K562 (cell line): ENCODE results near the gene BSDC1. TPM values are rescaled to one million over a fixed set of nuclear protein-coding genes. Genes with fewer than 3 reads are reported as not detected.

ENCODE experiments used
- DMBX1 ChIP-seq: fragments of 250-450 bp; sonication (Bioruptor Pico); IDR thresholded peaks from 2 replicates; pipeline ENCODE4 v1.8.0; 2022; ENCODE audit warnings: inconsistent platforms, mild to moderate bottlenecking, moderate library complexity, borderline replicate concordance
- MCM7 ChIP-seq, 2 experiments: fragments of 450-650 bp; IDR thresholded peaks; 2 replicates each; pipeline ENCODE4 v1.6.1; 2016 to 2018
- PTBP1 ChIP-seq: fragments of 200-400 bp; formaldehyde crosslinking; IDR thresholded peaks from 2 replicates; pipeline ENCODE4 v1.6.1; 2017; ENCODE audit warnings: low read depth, low read length
- SMAD2 ChIP-seq: fragments of 150-350 bp; IDR thresholded peaks from 2 replicates; pipeline ENCODE4 v1.6.1; 2014; ENCODE audit warnings: low read depth, mild to moderate bottlenecking, low read length
- SREBF2 ChIP-seq: sonication (generic); formaldehyde crosslinking; IDR thresholded peaks from 2 replicates; pipeline ENCODE4 v1.4.0; 2020; ENCODE audit warnings: mild to moderate bottlenecking, missing genetic modification reagents
- VEZF1 ChIP-seq: fragments of 200-800 bp; sonication (Bioruptor generic); IDR thresholded peaks from 2 replicates; pipeline ENCODE4 v1.6.1; 2017; ENCODE audit warnings: missing genetic modification characterization, missing compliant biosample characterization
- ZSCAN32 ChIP-seq: fragments of 450-650 bp; formaldehyde crosslinking; IDR thresholded peaks from 2 replicates; pipeline ENCODE4 v1.4.0; 2020; ENCODE audit warnings: mild to moderate bottlenecking, moderate library complexity
- polyA plus RNA-seq, 8 experiments: library from polyadenylated mRNA; depleted of rRNA in 4 of 8; stranded (reverse) in 5 of 8; unstranded in 3 of 8; fragments of >200 nt; fragmentation: Nextera tagmentation in 2 of 8; fragmentation: Illumina TruSeq in 1 of 8; extraction: Ambion mirVana in 2 of 8; extraction: Trizol in 1 of 8; gene quantifications; 2 replicates each; pipeline versions ENCODE4 v1.2.1 to v1.2.3, GENCODE V29; 2011 to 2014; ENCODE audit warnings: inconsistent platforms in 1 of 8, missing spikeins in 1 of 8
- total RNA-seq, 7 experiments: library from RNA; depleted of rRNA in 6 of 7; stranded (reverse); fragments of >200 nt in 6 of 7; fragmentation: Illumina TruSeq in 2 of 7; extraction: Trizol in 2 of 7; gene quantifications; 2 replicates each; pipeline versions ENCODE4 v1.2.1 to v1.2.3, GENCODE V29; 2011 to 2021; ENCODE audit warnings: low replicate concordance in 1 of 7
- TF ChIP-seq, protein P1 (sequence below): fragments of 450-650 bp; IDR thresholded peaks from 2 replicates; pipeline ENCODE4 v1.6.1; 2016; ENCODE audit warnings: mild to moderate bottlenecking, moderate library complexity

Gene BSDC1
- total and polyA plus RNA-seq, 9 of the 15 experiments (the other 6 are each of a cell fraction or from before 2014, with no cell fraction given) = 10.2 to 96.8 (median 73.1) TPM

- TF ChIP-seq, protein P1, sequence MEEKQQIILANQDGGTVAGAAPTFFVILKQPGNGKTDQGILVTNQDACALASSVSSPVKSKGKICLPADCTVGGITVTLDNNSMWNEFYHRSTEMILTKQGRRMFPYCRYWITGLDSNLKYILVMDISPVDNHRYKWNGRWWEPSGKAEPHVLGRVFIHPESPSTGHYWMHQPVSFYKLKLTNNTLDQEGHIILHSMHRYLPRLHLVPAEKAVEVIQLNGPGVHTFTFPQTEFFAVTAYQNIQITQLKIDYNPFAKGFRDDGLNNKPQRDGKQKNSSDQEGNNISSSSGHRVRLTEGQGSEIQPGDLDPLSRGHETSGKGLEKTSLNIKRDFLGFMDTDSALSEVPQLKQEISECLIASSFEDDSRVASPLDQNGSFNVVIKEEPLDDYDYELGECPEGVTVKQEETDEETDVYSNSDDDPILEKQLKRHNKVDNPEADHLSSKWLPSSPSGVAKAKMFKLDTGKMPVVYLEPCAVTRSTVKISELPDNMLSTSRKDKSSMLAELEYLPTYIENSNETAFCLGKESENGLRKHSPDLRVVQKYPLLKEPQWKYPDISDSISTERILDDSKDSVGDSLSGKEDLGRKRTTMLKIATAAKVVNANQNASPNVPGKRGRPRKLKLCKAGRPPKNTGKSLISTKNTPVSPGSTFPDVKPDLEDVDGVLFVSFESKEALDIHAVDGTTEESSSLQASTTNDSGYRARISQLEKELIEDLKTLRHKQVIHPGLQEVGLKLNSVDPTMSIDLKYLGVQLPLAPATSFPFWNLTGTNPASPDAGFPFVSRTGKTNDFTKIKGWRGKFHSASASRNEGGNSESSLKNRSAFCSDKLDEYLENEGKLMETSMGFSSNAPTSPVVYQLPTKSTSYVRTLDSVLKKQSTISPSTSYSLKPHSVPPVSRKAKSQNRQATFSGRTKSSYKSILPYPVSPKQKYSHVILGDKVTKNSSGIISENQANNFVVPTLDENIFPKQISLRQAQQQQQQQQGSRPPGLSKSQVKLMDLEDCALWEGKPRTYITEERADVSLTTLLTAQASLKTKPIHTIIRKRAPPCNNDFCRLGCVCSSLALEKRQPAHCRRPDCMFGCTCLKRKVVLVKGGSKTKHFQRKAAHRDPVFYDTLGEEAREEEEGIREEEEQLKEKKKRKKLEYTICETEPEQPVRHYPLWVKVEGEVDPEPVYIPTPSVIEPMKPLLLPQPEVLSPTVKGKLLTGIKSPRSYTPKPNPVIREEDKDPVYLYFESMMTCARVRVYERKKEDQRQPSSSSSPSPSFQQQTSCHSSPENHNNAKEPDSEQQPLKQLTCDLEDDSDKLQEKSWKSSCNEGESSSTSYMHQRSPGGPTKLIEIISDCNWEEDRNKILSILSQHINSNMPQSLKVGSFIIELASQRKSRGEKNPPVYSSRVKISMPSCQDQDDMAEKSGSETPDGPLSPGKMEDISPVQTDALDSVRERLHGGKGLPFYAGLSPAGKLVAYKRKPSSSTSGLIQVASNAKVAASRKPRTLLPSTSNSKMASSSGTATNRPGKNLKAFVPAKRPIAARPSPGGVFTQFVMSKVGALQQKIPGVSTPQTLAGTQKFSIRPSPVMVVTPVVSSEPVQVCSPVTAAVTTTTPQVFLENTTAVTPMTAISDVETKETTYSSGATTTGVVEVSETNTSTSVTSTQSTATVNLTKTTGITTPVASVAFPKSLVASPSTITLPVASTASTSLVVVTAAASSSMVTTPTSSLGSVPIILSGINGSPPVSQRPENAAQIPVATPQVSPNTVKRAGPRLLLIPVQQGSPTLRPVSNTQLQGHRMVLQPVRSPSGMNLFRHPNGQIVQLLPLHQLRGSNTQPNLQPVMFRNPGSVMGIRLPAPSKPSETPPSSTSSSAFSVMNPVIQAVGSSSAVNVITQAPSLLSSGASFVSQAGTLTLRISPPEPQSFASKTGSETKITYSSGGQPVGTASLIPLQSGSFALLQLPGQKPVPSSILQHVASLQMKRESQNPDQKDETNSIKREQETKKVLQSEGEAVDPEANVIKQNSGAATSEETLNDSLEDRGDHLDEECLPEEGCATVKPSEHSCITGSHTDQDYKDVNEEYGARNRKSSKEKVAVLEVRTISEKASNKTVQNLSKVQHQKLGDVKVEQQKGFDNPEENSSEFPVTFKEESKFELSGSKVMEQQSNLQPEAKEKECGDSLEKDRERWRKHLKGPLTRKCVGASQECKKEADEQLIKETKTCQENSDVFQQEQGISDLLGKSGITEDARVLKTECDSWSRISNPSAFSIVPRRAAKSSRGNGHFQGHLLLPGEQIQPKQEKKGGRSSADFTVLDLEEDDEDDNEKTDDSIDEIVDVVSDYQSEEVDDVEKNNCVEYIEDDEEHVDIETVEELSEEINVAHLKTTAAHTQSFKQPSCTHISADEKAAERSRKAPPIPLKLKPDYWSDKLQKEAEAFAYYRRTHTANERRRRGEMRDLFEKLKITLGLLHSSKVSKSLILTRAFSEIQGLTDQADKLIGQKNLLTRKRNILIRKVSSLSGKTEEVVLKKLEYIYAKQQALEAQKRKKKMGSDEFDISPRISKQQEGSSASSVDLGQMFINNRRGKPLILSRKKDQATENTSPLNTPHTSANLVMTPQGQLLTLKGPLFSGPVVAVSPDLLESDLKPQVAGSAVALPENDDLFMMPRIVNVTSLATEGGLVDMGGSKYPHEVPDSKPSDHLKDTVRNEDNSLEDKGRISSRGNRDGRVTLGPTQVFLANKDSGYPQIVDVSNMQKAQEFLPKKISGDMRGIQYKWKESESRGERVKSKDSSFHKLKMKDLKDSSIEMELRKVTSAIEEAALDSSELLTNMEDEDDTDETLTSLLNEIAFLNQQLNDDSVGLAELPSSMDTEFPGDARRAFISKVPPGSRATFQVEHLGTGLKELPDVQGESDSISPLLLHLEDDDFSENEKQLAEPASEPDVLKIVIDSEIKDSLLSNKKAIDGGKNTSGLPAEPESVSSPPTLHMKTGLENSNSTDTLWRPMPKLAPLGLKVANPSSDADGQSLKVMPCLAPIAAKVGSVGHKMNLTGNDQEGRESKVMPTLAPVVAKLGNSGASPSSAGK = no peak
- TF ChIP-seq ZSCAN32 (CRISPR knock-in tag) (no peak), SMAD2 (no peak), SREBF2 (CRISPR knock-in tag) (no peak), DMBX1 (CRISPR knock-in tag) (no peak), MCM7 (IDR thresholded peaks at IDR 0.05) (no peak), PTBP1 (no peak), VEZF1 (CRISPR knock-in tag) (peak; percentile 57)
These were observed 58.3 kb downstream of the BSDC1 start, which contains the start of gene MARCKSL1 (continued) for GRCh38 chr1:32335790-32336590.
